Germinal center (tissue), 1 donor: Measurements from ENCODE around the gene CAP1.
"Not testable (repeated sequence)": the region's sequence is repeated elsewhere in the genome, so short reads cannot be mapped to it uniquely, and the experiment has no call there.

Experiments
- DNase-seq: peaks from one replicate; pipeline ENCODE4 v3.0.0; 2012; ENCODE audit warnings: mixed read lengths, low spot score

Gene CAP1

GRCh38 chr1:40032240-40032891 lies 8.2 kb upstream of the CAP1 start:
- DNase-seq, result peak; percentile 53

- DNase-seq, result no peak
These were observed 5.7 kb upstream of the CAP1 start for GRCh38 chr1:40034869-40035268.

DNA sequence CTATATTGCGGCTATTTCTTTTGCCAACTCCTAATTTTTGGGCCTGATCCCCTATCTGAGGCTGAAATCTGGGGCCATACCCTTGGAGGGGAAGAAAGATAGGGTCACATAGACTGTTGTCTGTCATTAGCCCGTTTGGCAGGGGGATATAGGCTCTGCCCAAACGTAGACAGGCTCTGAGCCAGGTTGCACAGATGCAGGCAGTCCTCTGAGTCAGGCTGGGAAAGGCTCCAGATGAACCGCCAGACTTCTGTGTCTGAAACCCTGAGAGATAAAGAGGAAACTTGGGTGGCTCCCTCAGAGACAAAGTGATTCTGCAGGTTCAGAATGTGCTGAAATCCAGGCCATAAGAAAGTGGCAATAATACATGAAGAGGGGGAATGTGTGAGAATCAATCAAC lies 4.0 kb upstream of the CAP1 start:
- DNase-seq, result no peak

DNA sequence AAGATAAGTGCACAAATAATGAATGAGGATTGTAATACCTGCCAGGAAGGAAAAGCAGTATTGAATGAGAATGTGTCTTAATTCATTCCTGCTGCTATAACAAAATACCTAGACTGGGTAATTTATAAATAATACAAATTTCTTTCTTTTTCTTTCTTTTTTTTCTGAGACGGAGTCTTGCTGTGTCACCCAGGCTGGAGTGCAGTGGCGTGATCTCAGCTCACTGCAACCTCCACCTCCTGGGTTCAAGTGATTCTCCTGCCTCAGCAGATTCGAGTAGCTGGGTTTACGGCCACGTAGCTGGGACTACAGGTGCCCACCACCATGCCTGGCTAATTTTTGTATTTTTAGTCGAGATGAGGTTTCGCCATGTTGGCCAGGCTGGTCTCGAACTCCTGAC lies 3.3 kb upstream of the CAP1 start:
- DNase-seq, result not testable (repeated sequence)

- DNase-seq, result no peak
These were observed 1.8 kb upstream of the CAP1 start for GRCh38 chr1:40038697-40039096.

DNA sequence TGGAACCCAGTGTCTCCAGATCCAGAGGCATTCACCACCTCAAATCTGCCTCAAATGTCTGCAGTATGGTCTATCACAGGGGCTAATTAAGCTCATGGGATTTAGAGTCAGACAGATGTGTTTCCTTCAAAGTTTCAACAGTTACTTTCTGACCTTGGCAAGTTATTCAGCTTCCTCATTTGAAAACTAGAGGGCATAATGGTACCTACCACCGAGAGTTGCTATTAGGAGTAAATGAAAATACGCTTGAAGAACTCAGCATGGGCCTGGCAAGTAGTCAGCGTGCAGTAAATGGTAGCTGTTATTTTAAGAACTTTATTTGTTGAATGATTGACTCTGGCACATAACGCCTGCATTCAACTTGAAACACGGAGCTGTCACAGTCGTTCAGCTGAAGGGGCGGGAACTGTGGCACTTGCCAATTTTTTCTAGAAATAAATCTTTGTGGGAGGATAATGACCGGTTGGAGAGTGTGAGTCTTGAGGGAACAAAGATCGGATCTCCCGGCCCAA lies 1.2 kb upstream of the CAP1 start:
- peak; percentile 47 for DNase-seq

DNA sequence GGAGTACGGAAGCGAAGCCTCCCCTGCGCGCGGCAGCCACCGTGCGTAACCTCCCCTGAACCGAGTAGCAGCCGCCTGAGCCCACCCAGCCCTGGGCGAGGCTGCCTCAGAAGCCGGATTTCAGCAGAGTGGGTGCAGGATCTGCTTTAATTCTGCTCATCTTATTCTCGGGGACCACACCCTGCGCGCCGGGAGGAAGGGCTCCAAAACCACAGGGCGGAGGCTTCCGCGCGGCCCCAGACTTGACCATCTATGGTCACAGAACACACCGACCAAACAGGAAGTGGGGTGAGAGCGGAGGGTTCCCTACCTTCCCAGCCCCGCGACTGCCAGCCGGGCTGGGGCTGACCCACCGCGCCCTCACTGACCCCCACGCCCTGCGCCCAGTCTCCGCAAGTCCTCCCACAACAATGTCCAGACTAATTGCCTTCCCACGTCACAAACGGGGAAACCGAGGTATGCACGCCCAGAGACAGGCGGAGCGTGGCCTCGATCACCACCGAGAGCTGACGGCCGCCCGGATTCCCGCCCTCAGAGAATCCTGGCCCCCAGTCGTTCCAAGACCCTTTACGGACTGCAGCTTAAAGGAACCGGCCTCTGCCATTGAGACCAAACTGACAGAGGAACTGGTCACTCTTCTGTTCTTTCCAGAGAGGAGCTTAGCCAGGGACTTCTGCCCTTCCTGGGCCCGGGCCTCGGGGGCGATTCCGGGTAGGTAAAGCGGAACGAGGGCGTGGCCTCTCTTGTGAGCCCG lies 595 bp upstream of the CAP1 start:
- peak; percentile 72 for DNase-seq

DNA sequence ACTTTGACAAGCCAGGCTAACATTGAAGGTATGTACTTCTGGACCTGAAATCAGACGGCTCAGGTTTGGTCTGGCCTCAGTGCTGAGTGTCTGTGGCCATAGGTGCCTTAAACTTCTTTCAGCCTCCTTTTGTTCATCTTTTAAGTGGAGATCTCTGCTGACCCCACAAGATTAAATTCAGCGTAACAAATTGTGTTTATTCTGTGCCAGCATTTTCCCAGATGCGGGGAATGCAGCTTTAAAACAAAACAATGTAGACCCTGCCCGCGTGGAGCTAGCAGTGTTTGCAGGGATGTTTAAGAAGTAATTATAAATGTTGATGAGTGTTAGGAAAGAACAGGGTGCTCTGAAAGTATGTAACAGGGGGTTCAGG lies 923 bp downstream of the CAP1 start:
- no peak for DNase-seq

DNA sequence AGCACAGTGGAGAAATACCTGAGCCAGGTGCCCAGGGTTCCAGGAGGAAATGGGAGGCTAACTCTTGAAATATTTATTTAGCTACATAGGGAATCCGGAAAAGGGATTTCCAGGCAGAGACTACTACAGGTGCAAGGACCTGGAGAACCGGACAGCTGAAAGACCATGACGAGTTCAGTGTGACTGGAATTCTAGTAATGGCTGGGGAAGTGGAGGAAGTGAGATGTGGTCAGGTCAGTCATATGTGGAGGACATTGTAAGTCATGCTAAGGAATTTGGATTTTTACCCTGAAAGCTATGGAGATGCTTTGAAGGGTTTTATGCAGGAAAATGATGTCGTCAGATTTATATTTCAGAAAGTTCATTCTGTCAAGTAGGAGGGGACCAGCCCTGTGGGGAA lies 1.8 kb downstream of the CAP1 start:
- no peak for DNase-seq

GRCh38 chr1:40044110-40044509 lies 3.6 kb downstream of the CAP1 start:
- no peak for DNase-seq

DNA sequence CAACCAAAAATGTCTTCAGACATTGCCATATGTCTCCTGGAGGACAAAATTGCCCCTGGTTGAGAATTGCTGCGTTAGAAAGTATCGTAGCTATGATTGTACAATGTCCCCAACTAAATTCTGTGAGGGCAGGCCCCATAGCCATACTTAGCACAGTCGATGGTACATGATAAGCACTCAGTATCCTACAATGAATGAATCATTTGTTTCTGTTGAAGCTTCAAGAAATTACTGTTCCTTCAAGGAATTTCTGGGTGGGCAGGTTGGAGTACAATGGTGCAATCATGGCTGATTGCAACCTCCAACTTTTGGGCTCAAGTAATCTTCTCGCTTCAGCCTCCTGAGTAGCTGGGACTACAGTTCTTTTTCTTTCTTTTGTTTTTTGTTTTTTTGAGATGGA lies 4.7 kb downstream of the CAP1 start:
- DNase-seq, result no peak

GRCh38 chr1:40045766-40046165 lies 5.2 kb downstream of the CAP1 start:
- DNase-seq, result no peak

DNA sequence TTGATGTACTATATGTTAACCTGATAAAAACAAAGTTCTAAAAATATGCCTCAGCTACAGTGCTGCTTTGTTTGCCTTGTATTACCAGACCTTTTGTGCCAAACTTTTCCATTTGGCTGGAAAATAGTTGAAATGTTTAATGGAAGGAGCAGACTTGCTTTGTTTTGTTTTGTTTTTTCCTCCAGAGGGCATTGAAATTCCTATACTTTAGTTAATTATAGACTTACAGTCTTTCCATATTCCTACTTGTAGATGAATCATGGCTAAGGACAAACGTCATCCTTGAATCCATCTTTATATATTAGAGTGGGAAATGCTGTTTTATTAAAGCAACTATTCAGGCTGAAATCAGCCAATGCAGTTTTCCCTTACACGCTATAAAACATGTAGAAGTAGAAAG lies 6.7 kb downstream of the CAP1 start:
- no peak for DNase-seq

GRCh38 chr1:40047769-40048168 lies 7.2 kb downstream of the CAP1 start:
- DNase-seq, result no peak

DNA sequence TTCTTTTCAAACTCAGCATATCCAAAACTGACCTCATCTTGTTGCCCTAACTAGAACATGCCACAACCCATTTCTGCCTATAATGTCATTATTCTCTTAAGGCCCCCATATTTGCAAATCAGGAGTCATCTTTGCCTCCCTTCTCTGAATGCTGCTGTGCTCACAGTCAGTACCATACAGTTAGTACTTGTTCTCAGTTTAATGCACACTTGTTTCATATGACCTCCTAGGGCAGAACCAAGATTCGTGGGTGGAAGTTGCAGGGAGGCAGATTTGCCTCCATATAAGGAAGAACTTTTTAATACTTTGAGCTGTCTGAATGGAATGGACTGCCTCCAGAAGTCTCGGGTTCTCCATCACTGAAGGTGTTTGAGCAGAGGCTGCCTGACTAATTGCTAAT lies 9.2 kb downstream of the CAP1 start:
- no peak for DNase-seq

- DNase-seq, result no peak
These were observed 10.3 kb downstream of the CAP1 start for GRCh38 chr1:40050863-40051262.

- DNase-seq, result no peak
These were observed 12.8 kb downstream of the CAP1 start for GRCh38 chr1:40053138-40053887.

DNA sequence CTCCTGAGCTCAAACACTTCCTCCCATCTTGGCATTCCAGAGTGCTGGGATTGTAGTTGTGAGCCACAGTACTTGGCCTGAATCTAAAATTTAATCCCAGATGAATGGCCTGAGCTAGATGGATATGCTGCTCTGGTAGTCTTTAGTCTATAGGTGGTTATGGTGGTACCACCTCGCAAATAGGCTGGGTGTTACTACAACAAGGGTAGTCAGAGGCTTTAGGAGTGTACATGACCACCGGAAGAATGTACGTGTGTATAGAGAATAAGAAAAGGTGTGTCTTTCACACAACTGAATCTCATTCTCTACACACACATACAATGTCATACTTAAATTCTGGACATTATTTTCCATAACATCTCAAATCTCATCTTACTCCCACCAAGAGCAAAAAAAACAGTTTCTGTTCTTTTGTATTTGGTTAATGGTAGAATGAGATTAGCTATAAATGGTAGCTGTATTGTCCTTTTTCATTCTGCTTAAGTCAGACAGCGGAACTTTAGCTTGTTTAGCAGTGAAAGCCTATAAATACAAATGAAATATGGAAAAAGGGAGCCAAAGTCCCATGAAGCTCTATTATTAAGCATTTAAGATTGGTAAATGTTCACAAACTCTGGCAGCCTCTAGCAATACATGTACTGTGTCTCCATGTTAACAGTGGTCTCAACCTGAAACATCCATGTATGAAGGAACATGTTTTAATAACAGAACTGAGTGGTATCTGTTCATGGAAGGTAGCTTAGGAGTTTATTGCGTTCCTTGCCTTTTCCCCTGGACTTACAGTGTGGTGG lies 16.2 kb downstream of the CAP1 start:
- DNase-seq, result no peak

GRCh38 chr1:40057310-40058030 lies 16.9 kb downstream of the CAP1 start:
- DNase-seq, result no peak

- DNase-seq, result no peak
These were observed 17.5 kb downstream of the CAP1 start for GRCh38 chr1:40058097-40058452.

- DNase-seq, result no peak
These were observed 18.2 kb downstream of the CAP1 start for GRCh38 chr1:40058453-40059337.
